Limb (tissue), 2 donors: ENCODE results near the gene RNF225.
"Not testable (repeated sequence)": the region's sequence is repeated elsewhere in the genome, so short reads cannot be mapped to it uniquely, and the experiment has no call there.

ENCODE experiments used
- DNase-seq, 2 donors: peaks; one replicate each; pipeline ENCODE4 v3.0.0-alpha.2; 2016; ENCODE audit errors: extremely low spot score in 2 of 2

RNF225 gene

DNA sequence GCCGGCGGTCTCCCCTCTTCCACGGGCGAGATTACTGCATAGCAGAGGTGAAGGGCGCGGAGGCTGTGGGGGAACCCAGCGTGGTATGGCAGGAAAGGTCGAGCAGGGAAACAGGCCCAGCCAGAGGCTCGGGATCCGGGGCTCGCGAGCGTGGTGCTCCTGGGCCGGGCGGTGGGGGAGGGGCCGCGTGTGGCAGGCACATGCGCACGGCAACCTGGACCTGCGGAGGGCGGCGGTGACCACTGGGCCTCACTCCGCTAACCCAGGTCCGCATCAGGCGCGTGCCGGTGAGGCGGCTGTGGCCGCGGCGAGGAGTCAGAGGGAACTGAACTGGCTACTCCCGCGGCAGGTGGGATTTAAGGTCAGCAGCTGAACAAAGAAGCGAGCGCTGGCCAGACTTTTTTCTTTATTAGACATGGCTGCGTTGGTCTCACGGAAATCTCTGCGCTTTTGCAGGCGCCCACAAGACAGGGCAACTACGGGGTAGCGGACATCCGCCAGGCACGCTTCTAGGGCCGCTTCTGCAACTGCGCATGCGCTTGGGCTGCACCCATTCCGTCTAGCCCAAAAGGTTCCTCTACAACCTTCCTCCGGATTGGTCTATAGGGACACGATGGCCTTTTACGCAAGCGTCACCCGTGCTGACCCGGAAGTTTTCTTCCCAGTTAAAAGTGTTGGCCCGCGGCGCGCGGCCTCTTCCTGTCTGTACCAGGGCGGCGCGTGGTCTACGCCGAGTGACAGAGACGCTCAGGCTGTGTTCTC is 8.7 kb upstream of the RNF225 start, which contains the start of gene RPS5:
Gene RPS5, plus strand, starts transcription at position 694 of the 762 bp plus-strand sequence. CDS start 869 bp downstream, outside the sequence.
- DNase-seq, result peak; percentile 94 to 99

DNA sequence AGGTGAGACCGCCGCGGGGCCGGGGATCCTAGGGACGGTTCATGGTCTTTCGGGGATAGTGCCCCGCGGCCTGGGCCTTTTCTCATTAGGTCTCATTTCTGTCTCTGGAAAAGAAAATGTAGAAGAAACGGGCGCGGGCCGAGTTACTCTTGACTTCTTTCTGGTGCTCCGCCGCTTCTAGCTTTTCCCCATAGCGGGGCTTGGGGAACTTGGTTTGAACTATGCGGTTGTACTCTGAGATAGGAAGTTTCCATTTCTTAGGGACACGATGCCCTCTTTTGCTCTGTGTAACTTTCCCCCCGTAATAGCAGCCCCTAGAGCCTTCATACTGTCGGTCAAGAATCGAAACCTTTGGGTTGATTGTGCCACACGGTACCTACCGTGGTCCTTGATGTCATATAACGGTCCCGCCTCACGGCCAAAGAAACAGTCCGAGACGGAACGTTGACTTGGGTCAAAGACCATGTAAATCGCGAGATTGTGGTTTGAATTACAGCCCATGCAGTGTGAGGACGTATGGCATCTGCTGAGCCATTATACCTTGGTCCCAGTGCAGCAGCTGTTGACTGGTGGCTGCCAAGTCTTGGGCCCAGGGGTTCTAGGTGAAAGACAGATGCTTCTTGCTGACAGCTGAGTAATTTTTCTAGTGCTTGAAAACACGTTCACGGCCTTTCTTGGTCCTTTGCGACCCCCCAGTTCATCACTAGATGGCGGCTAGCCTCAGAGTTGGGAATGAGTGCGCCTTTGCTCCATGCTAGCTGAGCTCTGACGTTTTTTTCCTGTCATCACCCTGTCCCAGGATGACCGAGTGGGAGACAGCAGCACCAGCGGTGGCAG is 7.9 kb upstream of the RNF225 start:
- no peak for DNase-seq

DNA sequence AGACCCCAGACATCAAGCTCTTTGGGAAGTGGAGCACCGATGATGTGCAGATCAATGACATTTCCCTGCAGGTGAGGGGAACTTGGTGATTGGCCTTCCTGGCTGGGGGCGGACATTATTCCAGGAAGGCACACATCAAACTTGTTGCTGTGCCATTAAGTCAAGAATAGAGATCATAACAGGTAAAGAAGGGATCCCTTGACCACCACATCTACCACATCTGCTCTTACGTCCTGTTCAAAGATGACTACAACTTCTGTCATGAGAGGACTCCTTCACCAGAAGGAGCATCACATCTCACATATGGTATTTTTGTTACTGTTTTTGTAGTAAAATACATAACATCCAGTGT is 7.3 kb upstream of the RNF225 start:
- no peak for DNase-seq

DNA sequence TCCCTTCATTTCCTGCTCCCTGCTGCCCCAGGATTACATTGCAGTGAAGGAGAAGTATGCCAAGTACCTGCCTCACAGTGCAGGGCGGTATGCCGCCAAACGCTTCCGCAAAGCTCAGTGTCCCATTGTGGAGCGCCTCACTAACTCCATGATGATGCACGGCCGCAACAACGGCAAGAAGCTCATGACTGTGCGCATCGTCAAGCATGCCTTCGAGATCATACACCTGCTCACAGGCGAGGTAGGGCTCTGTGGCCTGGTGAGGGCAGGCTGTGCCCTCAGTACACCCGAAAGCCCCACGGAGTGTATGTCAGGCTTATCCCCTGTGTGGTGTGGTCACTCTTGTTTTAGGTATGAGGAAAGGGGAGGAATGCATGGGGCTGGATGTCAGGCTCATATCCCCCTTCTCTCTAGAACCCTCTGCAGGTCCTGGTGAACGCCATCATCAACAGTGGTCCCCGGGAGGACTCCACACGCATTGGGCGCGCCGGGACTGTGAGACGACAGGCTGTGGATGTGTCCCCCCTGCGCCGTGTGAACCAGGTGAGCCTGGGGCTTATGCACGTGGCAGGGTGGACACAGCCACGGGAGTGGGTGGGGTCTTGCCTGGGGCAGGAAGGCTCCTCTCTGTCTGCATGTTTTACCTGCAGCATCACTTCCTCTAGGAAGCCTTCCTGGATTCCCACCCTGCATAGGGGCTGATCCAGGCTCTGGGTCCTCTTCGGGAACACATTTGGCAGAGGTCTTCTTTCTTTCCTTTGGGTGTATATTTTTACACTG is 2.3 kb upstream of the RNF225 start:
- no peak for DNase-seq

DNA sequence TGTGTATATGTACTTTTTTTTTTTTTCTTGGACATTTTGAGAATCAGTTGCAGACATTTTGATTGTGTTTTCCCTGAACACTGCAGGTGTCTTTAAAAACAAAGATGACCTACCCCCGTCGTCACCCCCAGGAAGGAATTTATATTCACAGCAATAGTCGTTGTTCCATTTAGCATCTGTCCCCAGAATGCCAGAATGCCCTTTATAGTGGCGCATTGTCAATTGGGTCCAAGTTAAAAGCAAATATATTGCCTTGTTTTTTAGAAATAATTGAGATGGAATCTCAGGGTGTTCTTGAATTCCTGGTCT is 1.8 kb upstream of the RNF225 start:
- no peak for DNase-seq

DNA sequence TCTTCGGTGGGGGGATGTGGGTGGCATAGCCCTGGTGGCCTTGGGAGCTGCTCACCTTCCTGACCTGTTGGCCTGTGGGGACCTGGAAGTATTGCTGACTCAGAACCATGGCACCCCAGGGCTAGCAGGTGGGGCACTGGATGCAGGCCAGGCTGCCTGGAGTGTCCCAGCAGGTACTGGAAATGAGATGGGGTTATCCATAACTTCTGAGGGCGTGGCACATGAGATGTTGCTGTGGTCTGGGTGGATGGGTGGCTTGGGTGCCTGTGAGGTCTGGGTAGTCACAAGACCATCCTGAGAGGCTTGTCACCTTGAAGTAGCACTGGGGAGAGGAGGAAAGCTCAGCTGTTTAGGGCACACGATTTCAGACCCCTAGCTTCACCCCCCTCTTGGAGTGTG is 636 bp upstream of the RNF225 start:
- DNase-seq, result no peak

DNA sequence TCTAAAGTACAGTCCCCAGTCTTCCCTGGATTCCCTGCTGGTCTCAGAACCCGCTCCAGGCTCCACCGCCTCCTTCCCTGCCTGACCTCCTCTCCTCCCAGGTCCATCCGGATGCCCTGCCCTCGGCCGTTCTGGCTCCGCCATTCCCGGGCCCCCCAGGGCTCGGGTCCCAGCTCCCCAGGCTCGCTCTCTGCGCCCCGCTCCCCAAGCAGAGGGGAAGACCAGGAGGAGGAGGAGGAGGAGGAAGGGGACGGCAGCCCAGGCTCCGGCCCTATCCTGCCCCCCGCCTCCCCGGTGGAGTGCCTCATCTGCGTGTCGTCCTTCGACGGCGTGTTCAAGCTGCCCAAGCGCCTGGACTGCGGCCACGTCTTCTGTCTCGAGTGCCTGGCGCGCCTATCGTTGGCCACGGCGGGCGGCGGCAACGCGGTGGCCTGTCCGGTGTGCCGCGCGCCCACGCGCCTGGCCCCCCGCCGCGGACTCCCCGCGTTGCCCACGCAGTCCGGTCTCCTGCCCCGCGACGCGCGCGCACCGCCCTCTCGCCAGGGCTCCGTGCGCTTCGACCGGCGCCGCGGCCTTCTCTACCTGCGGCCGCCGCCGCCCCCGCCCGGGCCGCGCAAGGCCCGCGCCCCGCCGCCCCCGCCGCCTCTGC is 647 bp downstream of the RNF225 start:
- peak in 1 of 2 donors; percentile 37 for DNase-seq

DNA sequence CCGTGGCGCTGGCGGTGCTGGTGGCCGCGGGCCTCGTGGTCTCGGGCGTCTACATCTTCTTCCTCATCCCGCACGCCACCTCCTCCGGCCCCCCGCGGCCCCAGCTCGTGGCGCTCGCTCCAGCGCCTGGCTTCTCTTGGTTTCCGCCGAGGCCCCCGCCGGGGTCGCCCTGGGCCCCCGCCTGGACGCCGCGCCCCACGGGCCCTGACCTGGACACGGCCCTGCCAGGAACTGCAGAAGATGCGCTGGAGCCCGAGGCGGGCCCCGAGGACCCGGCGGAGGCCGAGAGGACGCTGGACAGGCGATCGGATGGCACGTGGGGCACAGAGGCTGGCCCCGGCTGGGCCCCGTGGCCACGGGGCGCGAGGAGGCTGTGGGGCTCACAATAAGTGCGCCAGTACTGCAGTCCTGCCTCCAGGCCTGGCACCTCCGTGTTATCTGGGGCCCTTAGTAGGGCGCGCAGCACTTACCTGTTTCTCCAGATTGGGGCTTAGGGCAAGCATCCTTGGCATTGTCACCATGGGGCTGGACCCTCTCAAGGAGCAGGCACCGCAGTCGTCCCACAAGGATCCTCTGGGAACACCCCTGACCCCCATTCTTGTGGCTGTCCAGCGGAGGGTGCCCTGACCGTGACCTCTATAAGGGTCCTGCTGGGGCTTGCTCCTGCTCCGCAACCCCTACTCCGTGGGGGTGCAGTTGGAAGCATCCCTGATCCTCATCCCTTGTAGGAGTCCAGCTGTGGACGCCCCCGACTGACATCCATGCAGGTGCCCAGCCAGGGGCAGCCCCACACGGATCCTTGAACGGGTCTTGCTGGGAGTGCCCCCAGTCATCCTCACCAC is 1.5 kb downstream of the RNF225 start:
- DNase-seq, result no peak

DNA sequence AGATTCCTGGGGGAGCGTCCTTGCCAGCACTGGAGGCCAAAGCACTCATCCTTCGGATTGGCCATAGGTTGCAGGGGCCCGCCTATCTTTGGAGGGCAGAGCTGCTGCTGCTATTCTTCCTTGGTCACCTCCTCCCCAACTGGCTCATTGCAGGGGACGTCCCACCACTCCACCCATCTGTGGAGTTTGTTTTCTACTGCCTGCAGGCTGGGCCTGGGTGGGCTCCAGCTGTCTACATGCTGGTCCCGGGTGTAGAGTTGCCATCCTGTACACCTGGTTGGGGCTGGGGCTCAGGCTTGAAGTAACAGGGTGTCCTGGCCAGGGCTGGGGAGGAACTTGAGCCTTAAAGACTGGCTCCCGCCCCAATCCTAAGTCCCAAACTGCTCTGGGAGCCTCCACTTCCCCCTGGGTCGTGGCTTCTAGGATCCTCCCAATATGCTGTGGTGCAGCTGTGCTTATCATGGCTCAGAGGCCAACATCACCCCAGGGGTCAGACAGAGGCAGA is 2.1 kb downstream of the RNF225 start:
- no peak for DNase-seq

DNA sequence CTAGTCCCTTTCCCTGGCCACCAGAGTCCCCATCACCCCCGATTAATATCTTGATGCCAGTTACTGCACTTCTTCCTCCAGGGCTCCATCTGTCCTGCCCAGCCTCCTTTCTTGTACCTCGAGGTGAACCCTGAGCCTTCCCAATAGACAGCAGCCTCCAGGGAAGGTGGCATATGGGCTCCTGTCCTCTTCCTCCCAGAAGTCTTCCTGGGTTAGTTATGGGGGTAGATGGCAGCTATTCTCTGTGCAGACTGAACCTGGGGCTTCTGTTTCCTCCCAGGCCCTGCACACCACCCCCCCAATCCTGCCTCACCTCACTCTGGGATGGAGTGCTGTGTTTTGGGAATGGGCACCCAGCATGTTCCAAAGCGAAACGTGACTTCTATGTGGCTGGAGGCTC is 2.6 kb downstream of the RNF225 start:
- no peak for DNase-seq

DNA sequence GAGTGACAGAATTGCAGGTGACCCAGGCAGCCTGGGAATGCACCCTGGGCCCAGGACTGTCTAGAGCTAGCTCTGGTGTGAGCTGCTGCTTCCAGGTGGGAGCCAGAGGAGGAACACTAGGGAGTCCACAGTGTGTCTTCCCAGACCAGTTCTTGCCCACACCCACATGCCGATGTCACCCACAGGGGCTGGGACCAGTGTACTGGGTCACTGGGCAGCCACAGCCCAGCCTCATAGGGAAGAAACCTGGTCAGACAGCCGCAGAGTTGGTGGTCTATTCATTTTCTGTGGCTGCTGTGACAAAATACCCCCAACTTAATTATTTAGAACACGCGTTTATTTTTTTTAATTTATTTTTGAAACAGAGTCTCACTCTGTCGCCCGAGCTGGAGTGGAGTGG is 3.1 kb downstream of the RNF225 start:
- no peak for DNase-seq

DNA sequence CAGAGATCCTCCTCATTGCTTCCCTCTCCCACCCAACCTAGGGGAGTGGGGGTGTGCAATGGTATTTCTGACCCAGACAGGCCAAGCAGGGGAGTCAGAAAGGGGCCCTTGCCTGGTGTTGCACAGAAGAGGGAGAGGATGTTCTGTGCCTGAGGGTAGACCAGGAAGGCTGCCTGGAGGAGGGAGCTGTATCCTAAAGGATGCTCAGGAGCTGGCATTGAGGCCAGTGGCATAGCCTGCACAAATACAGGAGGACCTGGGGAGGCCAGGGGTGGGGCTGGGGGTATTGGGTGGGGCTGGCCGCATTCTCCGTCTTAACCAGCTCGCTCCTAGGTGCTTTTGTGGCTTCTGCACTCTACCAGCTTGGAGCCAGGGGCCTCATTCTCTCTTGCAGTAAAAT is 4.4 kb downstream of the RNF225 start:
- no peak for DNase-seq

DNA sequence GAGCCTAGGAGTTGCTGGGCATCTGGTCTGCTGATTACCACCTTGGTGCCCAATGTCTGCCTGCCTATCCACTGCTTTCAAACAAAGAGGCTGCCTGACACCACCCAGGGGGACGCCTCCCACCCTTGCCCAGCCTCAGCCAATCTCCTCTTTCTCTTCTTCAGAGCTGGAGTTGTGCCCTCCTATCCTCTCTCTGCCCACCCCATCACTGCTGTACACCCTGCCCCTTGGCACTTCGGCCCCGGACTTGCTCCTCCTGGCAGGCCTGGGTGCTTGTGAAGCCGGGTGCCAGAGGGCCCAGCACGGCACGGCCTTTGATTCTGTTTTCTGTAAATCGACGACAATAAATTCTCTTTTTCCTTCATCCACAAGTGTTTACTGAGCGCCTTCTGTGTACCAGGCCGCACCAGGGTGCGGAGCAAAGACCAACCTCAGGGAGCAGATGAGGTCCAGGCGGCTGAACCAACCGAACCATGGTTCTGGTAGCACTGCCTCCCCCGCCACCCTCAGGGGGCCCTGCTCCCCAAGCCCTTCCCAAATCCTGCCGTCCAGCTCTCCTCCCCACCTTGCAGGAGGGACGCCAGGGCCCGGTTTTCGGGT is 5.0 kb downstream of the RNF225 start:
- DNase-seq, result no peak

DNA sequence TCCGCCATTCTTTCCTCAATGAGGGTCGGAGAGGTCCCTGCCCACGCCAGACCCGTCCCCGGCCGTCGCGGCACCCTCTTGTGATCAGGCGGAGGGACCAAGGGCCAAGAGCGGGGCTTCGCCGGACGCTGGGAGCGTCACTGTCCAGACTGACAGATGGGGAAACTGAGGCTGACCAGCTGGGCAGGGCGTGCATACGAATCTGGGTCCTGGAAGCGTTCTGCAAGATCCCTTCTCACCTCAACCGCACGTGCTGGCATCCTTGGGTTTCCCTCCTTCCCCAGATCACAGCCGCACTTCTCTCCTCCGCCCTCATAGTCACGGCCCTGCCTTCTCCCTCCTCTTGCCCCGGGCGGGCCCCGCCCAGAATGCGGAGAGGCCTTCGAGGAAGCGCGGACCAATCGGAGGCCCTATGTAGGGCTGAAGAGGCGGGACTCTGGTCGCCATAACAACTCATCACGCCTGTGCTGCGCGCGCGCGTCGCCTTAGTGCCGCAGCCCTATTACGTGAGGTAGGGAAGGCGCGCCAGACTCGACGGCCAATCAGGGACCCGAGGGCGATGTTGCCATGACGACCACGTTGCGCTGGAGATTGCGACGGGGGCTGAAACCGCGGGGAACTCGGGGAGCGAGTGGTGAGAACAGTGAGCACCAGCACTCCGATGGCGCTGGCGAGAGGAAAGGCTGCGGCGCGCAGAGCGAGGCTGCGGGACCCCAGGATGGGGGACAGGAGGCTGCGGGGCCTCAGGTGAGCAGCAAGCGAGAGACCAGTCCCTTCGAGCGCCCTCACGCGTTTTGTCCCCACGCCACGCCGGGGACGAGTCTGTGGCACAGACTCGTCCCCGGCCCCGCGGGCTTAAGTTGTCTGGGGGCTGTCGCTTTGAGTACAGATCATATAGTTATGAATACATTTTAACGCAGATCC is 5.7 kb downstream of the RNF225 start:
- DNase-seq, result peak; percentile 99

DNA sequence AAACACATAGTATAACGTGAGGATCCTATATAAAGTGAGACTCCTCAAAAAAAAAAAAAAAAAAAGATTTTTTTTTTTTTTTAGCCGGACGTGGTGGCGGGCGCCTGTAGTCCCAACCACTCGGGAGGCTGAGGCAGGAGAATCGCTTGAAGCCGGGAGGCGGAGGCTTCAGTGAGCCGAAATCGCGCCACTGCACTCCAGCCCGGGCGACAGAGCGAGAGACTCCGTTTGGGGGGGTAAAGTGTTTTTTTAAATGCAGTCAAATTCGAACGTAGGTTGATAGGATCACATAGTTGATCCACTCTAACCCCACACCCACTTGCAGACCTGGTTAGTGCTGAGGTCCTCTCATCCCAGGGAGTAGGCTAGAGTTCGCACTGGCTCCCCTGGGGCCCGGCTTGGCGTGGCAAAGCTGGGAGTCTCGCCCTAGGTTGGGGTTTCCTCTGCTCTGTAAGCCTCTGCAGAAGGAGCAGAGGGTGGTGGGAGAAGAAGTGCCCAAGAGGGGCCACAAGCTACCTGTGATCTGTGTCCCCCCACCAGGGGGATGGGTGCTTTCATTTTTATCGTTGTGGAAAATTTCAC is 6.5 kb downstream of the RNF225 start:
- DNase-seq, result no peak

DNA sequence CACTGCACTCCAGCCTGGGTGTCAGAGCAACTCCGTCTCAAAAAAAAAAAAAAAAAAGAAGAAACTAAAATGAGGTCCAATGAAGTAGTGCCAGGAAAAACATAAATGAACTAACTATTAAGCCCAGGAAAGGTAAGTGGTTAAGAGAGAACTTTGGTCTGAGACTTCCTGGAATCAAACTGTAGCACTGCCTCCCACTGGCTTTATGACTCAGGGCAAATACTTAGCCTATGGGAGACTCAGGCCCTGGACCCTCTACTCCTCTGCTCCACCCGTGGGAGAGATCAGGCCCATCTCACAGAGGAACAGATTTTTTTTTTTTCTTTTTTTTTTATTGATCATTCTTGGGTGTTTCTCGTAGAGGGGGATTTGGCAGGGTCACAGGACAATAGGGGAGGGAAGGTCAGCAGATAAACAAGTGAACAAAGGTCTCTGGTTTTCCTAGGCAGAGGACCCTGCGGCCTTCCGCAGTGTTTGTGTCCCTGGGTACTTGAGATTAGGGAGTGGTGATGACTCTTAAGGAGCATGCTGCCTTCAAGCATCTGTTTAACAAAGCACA is 8.5 kb downstream of the RNF225 start:
- not testable (repeated sequence) for DNase-seq

DNA sequence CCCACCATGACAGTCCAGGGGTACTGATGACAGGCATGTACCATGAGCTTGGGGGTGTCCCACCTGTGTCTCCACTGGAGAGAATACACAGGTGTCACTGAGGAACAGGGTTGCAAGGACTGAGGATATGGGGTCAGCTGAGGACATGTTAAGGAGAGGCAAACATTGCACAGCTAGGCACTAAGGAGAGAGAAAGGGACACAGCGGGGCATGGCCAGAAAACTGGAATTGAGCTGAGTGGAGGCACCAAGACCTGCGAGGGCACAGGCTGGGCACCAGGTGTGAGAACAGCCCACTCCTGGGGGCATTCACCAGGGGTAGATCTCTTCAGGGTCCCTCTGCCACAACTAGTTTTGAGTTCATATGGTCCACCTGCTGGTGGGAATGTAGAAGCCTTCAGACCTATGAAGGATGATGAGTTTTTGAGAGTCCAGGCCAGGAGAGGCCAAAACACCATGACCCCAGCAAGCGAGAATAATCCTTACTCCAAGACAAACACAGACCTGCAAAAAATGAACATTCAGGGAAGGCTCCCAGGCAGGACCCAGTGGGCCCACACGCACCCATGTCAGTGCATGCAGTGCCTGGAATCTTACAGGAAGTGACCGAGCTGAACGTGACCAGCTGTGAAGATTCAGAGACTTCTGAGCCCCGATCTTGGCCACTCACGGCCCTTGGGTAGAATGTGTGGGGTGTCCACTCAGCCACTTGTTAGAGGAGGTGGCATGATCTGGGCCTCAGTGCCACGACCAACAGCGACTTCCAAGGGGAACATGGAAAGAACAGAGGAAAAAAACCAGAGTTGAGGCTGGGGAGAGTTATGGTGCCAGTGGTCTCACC is 11.6 kb downstream of the RNF225 start:
- DNase-seq, result no peak
